ENCODE results near the gene THUMPD1.

- TF ChIP-seq CTCF (IDR thresholded peaks at IDR 0.05): no peak
- TF ChIP-seq POLR2A (IDR thresholded peaks at IDR 0.05): no peak
Observed at GRCh38 chr16:20750558-20750957, 8.9 kb upstream of the THUMPD1 start.
